SJSA1 (cell line): ENCODE results near the gene TCF21. TPM values are rescaled to one million over a fixed set of nuclear protein-coding genes. Genes with fewer than 3 reads are reported as not detected.

Source experiments
- DNase-seq, 2 experiments: peaks; one replicate each; pipeline ENCODE4 v3.0.0-alpha.2; 2015 to 2020; ENCODE audit warnings: low spot score in 2 of 2, low read depth in 1 of 2
- H3K27ac ChIP-seq: fragments of 250-450 bp; sonication (Bioruptor Pico); 2 replicates; pipeline ENCODE4 v1.5.1; 2020; ENCODE audit warnings: mild to moderate bottlenecking, moderate library complexity
- H3K27me3 ChIP-seq: fragments of 250-450 bp; sonication (Bioruptor Pico); replicated peaks from 2 replicates; pipeline ENCODE4 v1.5.1; 2020; ENCODE audit warnings: mild to moderate bottlenecking, moderate library complexity
- H3K36me3 ChIP-seq: fragments of 250-450 bp; sonication (Bioruptor Pico); 2 replicates; pipeline ENCODE4 v1.5.1; 2020; ENCODE audit warnings: mild to moderate bottlenecking
- H3K4me1 ChIP-seq: fragments of 250-450 bp; sonication (Bioruptor Pico); replicated peaks from 2 replicates; pipeline ENCODE4 v1.6.1; 2021; ENCODE audit warnings: mild to moderate bottlenecking
- H3K4me3 ChIP-seq: fragments of 250-450 bp; sonication (Bioruptor Pico); 2 replicates; pipeline ENCODE4 v1.5.1; 2020; ENCODE audit warnings: mild to moderate bottlenecking
- H3K9me3 ChIP-seq: fragments of 250-450 bp; sonication (Bioruptor Pico); replicated peaks from 2 replicates; pipeline ENCODE4 v1.5.1; 2020; ENCODE audit warnings: mild to moderate bottlenecking
- total RNA-seq: library from RNA; depleted of rRNA; stranded (reverse); fragments of >200 nt; shearing (Covaris generic); gene quantifications from 2 replicates; pipeline ENCODE4 v1.2.3, GENCODE V29; 2014

The TCF21 gene
- total RNA-seq, 1 experiment from 2014 or later = 0.08 TPM

GRCh38 chr6:133873538-133873937 is 15.4 kb upstream of the TCF21 start:
- Histone ChIP-seq H3K9me3 (no peaks in the 10 kb centered on the region; the same call in 1 of the 2 replicates), H3K27me3 (no peaks in the 10 kb centered on the region), H3K27ac (no peak overlapping the region), H3K36me3 (no peaks in the 10 kb centered on the region), H3K4me1 (no peaks in the 10 kb centered on the region), H3K4me3 (no peak overlapping the region)
- DNase-seq = no peak

GRCh38 chr6:133877116-133877515 is 11.8 kb upstream of the TCF21 start:
- Histone ChIP-seq H3K4me1 (no peaks in the 10 kb centered on the region), H3K4me3 (no peak overlapping the region), H3K27ac (no peak overlapping the region), H3K9me3 (no peaks in the 10 kb centered on the region), H3K36me3 (no peaks in the 10 kb centered on the region), H3K27me3 (no peaks in the 10 kb centered on the region)
- no peak for DNase-seq

- Histone ChIP-seq H3K4me3 (no peak overlapping the region), H3K27ac (no peak overlapping the region), H3K4me1 (no peaks in the 10 kb centered on the region), H3K9me3 (no peaks in the 10 kb centered on the region), H3K27me3 (no peaks in the 10 kb centered on the region), H3K36me3 (no peaks in the 10 kb centered on the region)
- DNase-seq = no peak
Observed at GRCh38 chr6:133880006-133880405, 8.9 kb upstream of the TCF21 start.

- no peaks in the 10 kb centered on the region for H3K9me3 ChIP-seq
- no peak for DNase-seq
- H3K27ac ChIP-seq = no peak overlapping the region
- H3K4me1 ChIP-seq = no peaks in the 10 kb centered on the region
- no peak overlapping the region for H3K4me3 ChIP-seq
- H3K27me3 ChIP-seq = no peaks in the 10 kb centered on the region
- no peaks in the 10 kb centered on the region for H3K36me3 ChIP-seq
Observed at GRCh38 chr6:133880896-133881295, 8.0 kb upstream of the TCF21 start.

- no peaks in the 10 kb centered on the region for H3K9me3 ChIP-seq
- no peak overlapping the region for H3K4me3 ChIP-seq
- H3K4me1 ChIP-seq = no peaks in the 10 kb centered on the region; the same call in 1 of the 2 replicates
- no peaks in the 10 kb centered on the region for H3K27me3 ChIP-seq
- no peak for DNase-seq
- no peaks in the 10 kb centered on the region for H3K36me3 ChIP-seq
- no peak overlapping the region for H3K27ac ChIP-seq
Observed at GRCh38 chr6:133886104-133886775, 2.7 kb upstream of the TCF21 start.

- Histone ChIP-seq H3K4me3 (no peak overlapping the region), H3K9me3 (no peaks in the 10 kb centered on the region), H3K4me1 (peaks cover 7% of the 10 kb centered on the region), H3K27me3 (no peaks in the 10 kb centered on the region), H3K36me3 (no peaks in the 10 kb centered on the region), H3K27ac (no peak overlapping the region)
- DNase-seq = no peak
Observed at GRCh38 chr6:133887156-133887879, 1.6 kb upstream of the TCF21 start.

GRCh38 chr6:133887880-133888230 is 1.1 kb upstream of the TCF21 start:
- H3K27me3 ChIP-seq = no peaks in the 10 kb centered on the region
- no peaks in the 10 kb centered on the region for H3K9me3 ChIP-seq
- no peak overlapping the region for H3K27ac ChIP-seq
- no peaks in the 10 kb centered on the region for H3K36me3 ChIP-seq
- no peak overlapping the region for H3K4me3 ChIP-seq
- DNase-seq = no peak
- peaks cover 10% of the 10 kb centered on the region for H3K4me1 ChIP-seq

GRCh38 chr6:133889557-133890403 is 867 bp downstream of the TCF21 start:
- no peaks in the 10 kb centered on the region for H3K36me3 ChIP-seq
- peak in 1 of 2 experiments; percentile 41 for DNase-seq
- H3K4me3 ChIP-seq = no peak overlapping the region
- peaks cover 15% of the 10 kb centered on the region for H3K4me1 ChIP-seq
- no peaks in the 10 kb centered on the region for H3K27me3 ChIP-seq
- no peaks in the 10 kb centered on the region for H3K9me3 ChIP-seq
- H3K27ac ChIP-seq = no peak overlapping the region

GRCh38 chr6:133890711-133891148 is 1.8 kb downstream of the TCF21 start:
- Histone ChIP-seq H3K27ac (peak overlapping the region; percentile 38; the same call in 1 of the 2 replicates), H3K9me3 (no peaks in the 10 kb centered on the region), H3K4me3 (peak overlapping the region; percentile 53), H3K27me3 (no peaks in the 10 kb centered on the region), H3K36me3 (no peaks in the 10 kb centered on the region), H3K4me1 (peaks cover 15% of the 10 kb centered on the region)
- no peak for DNase-seq

- no peaks in the 10 kb centered on the region for H3K27me3 ChIP-seq
- DNase-seq = peak; percentile 56 to 63
- peaks cover 15% of the 10 kb centered on the region for H3K4me1 ChIP-seq
- H3K27ac ChIP-seq = peak overlapping the region; percentile 38
- no peaks in the 10 kb centered on the region for H3K36me3 ChIP-seq
- peak overlapping the region; percentile 53 for H3K4me3 ChIP-seq
- no peaks in the 10 kb centered on the region for H3K9me3 ChIP-seq
Observed at GRCh38 chr6:133891149-133891926, 2.4 kb downstream of the TCF21 start.

- Histone ChIP-seq H3K27me3 (no peaks in the 10 kb centered on the region), H3K9me3 (no peaks in the 10 kb centered on the region), H3K4me1 (peaks cover 15% of the 10 kb centered on the region), H3K4me3 (peak overlapping the region; percentile 53), H3K27ac (0 out of 2 replicates have a peak overlapping the region, but pooled peaks have one; percentile 11), H3K36me3 (no peaks in the 10 kb centered on the region)
- peak in 1 of 2 experiments; percentile 9 for DNase-seq
Observed at GRCh38 chr6:133891927-133892812, 3.3 kb downstream of the TCF21 start.

GRCh38 chr6:133892813-133893691 is 4.1 kb downstream of the TCF21 start:
- Histone ChIP-seq H3K9me3 (no peaks in the 10 kb centered on the region), H3K27ac (no peak overlapping the region), H3K36me3 (no peaks in the 10 kb centered on the region), H3K4me3 (peak overlapping the region; percentile 11; the same call in 1 of the 2 replicates), H3K4me1 (peaks cover 15% of the 10 kb centered on the region), H3K27me3 (no peaks in the 10 kb centered on the region)
- DNase-seq = peak in 1 of 2 experiments; percentile 43
